Activated CD8-positive, alpha-beta memory T cell treated with anti-CD3 and anti-CD28 coated beads, Interleukin-2, amount 10 ng/mL, durations not matched to agents 7 days and 5 days (primary cell): ENCODE results near the gene APBA2. TPM values are rescaled to one million over a fixed set of nuclear protein-coding genes. Genes with fewer than 3 reads are reported as not detected.

Experiments used
- ATAC-seq: fragments of 150-1000 bp; cut with Tn5 transposase; one replicate; pipeline ENCODE4 v1.10.0; 2021; ENCODE audit warnings: moderate library complexity
- CTCF ChIA-PET: fragments of 350-600 bp; sonication (Branson Sonifier 250); formaldehyde crosslinking; loops from one replicate; lab custom pipeline; 2021; ENCODE audit warnings: antibody characterized with exemption; lab: Charles Lee
- DNase-seq: peaks from one replicate; pipeline ENCODE4 v3.0.0-alpha.2; 2020
- H3K27ac Mint-ChIP-seq: one replicate; pipeline ENCODE4 v1.8.0; 2021; ENCODE audit warnings: mild to moderate bottlenecking, mixed read lengths
- H3K27me3 Mint-ChIP-seq: one replicate; pipeline ENCODE4 v1.8.0; 2021; ENCODE audit warnings: mixed read lengths
- H3K36me3 Mint-ChIP-seq: one replicate; pipeline ENCODE4 v1.8.0; 2021; ENCODE audit warnings: mild to moderate bottlenecking, mixed read lengths
- H3K4me1 Mint-ChIP-seq: one replicate; pipeline ENCODE4 v1.8.0; 2021; ENCODE audit warnings: mixed read lengths
- H3K4me3 Mint-ChIP-seq: one replicate; pipeline ENCODE4 v1.8.0; 2021; ENCODE audit warnings: mild to moderate bottlenecking, moderate library complexity, mixed read lengths
- H3K9me3 Mint-ChIP-seq: one replicate; pipeline ENCODE4 v1.8.0; 2022; ENCODE audit warnings: low read depth, mixed read lengths
- total RNA-seq, 2 experiments: library from RNA; stranded (reverse); gene quantifications; one replicate each; pipeline ENCODE4 v1.2.3, GENCODE V29; 2021

APBA2 gene
- total RNA-seq, 2 experiments from 2014 or later: 2.6 to 7.9 TPM

DNA sequence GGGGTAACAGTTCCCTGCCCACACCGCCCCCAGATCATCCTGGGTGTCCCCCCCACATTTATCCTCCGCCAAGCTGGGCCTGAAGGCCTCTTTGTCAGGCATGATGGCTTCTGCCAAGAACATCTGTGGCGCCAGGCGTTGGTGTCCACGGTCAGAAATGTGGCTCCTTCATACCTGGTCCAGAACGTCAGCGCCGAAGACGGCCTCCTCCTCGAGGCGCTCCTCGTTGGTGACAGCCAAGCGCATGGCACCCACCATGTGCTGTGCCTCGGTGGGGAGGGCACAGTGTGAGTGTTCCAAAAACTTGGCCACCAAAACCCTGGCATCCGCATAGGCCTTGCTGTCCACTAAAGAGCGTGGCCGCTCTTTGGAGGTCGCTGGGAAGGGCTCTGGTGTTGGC lies 237.4 kb downstream of the APBA2 start:
- CTCF ChIA-PET: no interaction called here
- Mint-ChIP-seq H3K4me1 (no peaks in the 10 kb centered on the region), H3K4me3 (no peak overlapping the region), H3K36me3 (no peaks in the 10 kb centered on the region), H3K9me3 (no peaks in the 10 kb centered on the region), H3K27me3 (no peaks in the 10 kb centered on the region), H3K27ac (no peak overlapping the region)
- DNase-seq: no peak
- no peak for ATAC-seq

DNA sequence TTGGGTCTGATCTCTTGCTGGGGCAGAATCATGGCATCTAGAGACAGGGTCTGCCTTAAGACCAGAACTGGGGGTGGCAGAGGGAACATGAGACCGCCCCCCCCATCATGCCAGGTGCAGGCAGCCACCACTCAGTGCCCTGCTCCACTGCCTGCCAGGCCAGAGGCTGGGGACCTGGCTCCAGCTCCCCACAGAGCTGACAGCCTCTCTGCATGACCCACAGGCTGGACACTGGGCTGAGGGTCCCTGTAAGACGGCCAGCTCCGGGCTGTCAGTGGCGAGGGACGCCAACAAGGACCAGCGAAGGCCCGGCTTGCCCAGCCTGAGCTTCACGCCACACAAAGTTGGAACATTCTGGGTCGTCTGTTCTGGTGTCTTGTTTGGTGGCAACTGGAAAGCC lies 238.2 kb downstream of the APBA2 start:
- ATAC-seq (no peak), DNase-seq (no peak)
- Mint-ChIP-seq H3K27ac (no peak overlapping the region), H3K9me3 (no peaks in the 10 kb centered on the region), H3K4me1 (no peaks in the 10 kb centered on the region), H3K36me3 (no peaks in the 10 kb centered on the region), H3K4me3 (no peak overlapping the region), H3K27me3 (no peaks in the 10 kb centered on the region)
- CTCF ChIA-PET: no interaction called here

DNA sequence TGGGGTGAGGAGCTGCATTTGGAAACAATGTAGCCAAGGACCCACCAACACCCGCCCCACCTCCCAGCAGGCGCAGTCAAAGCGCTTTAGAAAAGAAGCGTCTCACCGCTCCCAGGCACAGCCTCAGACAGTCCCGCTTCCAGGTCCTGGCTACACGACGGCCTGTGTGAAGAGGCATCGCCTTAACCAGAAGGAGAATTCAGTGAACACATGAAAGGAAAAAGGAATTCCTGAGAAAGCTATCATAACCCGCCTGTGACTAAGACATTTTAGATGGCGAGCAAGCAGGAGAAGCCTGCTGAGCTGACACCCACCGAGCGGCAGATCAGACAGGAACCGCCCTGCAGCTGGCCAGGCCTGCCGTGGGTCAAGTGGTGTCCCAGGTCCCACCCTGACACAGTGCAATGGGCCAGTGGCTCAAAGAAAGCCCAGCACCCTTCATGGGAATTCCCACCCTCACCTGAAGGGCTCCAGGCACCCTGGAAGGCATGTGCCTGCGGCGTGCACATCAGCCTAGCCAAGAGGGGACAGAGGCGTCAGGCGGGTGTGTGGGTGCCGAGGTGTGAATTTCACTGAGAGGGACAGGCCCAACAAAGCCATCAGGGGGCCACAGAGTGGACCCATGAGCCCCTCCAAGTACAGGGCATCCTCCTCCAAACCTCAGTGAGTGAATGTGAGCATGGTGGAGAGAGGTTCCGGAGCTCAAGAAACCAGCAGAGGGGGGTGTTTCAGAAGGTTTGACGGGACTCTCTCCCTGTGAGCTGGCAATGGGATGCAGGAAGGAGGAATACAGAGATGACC lies 239.0 kb downstream of the APBA2 start:
- DNase-seq (no peak), ATAC-seq (no peak)
- Mint-ChIP-seq H3K27ac (no peak overlapping the region), H3K4me3 (no peak overlapping the region), H3K27me3 (no peaks in the 10 kb centered on the region), H3K36me3 (no peaks in the 10 kb centered on the region), H3K9me3 (no peaks in the 10 kb centered on the region), H3K4me1 (no peaks in the 10 kb centered on the region)
- CTCF ChIA-PET: no interaction called here

DNA sequence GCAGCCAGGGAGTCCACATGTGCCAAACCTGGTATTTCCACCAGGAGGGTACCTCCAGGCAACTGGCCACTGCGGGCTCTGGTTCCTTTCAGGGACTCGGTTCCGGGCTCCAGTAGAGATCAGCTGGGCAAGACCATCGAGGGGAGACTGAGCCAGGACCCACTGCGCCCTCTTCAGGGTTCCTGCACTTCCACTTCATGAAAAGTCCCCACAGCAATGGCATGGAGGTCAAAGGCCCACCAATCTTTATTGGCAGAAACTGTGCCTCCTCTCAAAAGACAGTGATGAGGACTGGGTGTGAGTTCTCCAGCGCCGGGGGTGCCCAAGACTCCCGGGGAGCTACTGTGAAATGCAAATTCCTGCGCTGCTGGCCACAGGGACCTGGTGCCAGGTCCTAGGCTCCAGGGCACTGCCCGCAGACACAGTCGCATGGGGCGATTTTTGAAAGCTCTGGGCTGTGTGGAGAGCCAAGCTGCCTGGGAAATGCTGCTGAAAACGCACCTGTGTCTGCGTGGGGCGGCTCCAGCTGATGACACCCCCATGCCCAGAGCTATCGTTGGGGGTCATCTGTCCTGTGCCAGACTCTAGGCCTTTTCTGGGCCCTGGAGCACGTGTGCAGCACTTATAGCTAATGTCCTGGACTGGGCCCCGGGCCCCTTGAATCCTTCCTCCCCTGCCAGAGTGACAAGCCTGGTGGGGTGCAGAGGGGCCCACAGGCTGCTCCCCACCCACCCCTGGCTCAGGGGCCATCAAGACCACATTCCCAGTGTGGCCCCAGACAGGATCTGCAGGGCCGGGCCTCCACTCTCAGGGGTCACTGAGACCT lies 239.8 kb downstream of the APBA2 start:
- DNase-seq (no peak), ATAC-seq (no peak)
- H3K9me3 Mint-ChIP-seq: no peaks in the 10 kb centered on the region
- H3K4me1 Mint-ChIP-seq: no peaks in the 10 kb centered on the region
- no peak overlapping the region for H3K4me3 Mint-ChIP-seq
- H3K27ac Mint-ChIP-seq: no peak overlapping the region
- H3K36me3 Mint-ChIP-seq: no peaks in the 10 kb centered on the region
- H3K27me3 Mint-ChIP-seq: no peaks in the 10 kb centered on the region
- CTCF ChIA-PET: interaction anchor here (1.3 kb wide), 1 partner anchor 14 kb away, joined by 4 read pairs; no protein-coding TSS in a partner anchor

DNA sequence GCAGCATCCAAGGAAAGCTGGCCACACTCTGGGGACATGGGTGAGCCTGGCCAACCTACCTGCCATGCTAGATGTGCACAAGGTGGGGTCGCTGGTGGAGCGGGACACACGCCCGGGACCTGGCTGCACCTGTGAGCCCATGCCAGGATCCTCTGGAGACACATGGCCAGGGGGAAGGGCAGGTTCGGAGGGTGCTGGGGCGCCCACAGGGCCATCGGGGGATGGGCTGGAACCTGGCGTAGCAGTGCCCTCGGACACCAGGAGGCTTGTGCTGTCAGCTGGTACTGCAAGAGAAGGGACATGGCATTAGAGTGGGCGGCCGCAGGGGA lies 240.4 kb downstream of the APBA2 start:
- no peaks in the 10 kb centered on the region for H3K27me3 Mint-ChIP-seq
- DNase-seq (no peak), ATAC-seq (no peak)

DNA sequence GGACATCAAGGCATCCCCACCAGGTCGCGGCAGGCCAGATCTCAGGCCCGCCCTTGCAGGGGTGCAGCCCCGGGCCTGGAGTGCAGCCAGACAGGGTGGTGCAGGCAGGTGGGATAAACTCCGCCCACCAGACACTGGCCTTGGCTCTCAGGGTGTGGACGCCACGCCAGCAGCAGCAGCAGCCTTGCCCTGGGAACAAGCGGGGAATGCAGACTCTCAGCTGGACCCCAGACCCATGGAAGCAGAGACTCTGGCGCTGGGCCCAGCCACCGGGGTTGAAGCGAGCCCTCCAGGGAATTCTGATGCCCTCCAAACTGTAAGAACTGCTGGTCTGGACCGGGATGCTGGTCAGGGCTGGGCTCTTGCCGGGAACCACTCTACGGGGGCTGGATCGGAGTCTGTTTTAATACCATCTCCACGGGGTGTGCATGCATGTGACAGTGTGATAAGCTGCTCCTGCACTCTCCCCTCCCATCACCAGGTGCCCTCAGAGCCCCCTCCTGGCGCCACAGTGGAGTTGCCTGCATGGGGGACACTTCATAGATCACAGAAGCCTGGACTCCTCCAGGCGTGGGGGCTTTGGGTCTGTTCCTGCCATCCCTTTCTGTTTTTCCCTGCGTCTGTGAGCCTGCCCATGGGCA lies 241.2 kb downstream of the APBA2 start:
- Mint-ChIP-seq H3K9me3 (no peaks in the 10 kb centered on the region), H3K27ac (no peak overlapping the region), H3K4me3 (no peak overlapping the region), H3K4me1 (peaks cover 2% of the 10 kb centered on the region), H3K36me3 (no peaks in the 10 kb centered on the region), H3K27me3 (no peaks in the 10 kb centered on the region)
- DNase-seq: no peak
- CTCF ChIA-PET: no interaction called here
- no peak for ATAC-seq

More for the DNA sequence above, 240.4 kb downstream of the APBA2 start:
- H3K4me3 Mint-ChIP-seq: no peak overlapping the region
- no peak overlapping the region for H3K27ac Mint-ChIP-seq
- no peaks in the 10 kb centered on the region for H3K4me1 Mint-ChIP-seq
- H3K9me3 Mint-ChIP-seq: no peaks in the 10 kb centered on the region
- H3K36me3 Mint-ChIP-seq: no peaks in the 10 kb centered on the region
- CTCF ChIA-PET: interaction anchor here (1.3 kb wide), 1 partner anchor 14 kb away, joined by 4 read pairs; no protein-coding TSS in a partner anchor

DNA sequence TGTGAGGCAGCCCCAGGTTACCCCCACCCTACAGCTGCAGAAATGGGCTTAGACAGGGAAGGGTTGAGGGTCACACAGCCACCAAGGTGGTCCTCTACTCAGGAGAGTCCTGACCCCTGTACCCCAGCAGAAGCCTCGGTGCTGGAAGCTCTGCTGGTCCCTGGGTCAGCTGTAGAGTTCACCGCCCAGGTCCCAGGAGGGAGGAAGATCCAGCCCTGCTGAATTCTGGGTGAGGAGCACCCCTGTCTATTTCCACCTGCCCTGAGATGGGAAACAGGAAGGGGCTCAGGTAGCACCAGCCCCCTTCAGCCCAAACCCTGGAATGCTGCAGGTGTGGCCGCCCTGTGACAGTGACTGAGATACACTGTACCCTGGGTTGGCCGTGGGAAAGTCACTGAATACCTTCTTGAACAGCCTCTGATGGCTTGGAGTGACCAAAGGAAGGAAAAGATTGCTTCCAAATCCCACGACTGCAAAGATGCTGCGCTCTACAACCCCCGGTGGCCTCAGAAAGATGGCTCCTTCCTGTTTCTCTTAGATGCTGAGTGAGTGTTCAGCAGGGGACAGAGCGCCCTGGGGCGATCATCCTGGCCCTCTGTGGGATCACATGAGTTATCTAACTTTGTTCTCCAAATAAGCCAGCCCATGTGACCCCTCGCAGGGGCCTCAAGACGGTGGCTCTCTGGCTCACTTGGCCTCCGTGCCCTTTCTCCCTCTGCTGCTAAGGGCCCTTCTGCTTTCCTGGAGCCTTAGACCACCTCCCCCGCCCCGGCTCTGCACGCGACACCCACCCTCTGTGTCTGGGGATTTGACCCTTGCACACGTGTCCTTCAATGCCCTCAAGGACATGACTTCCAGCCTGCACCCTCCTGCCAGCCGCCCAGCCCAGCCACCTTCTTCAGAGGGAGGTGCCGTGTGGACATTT lies 242.0 kb downstream of the APBA2 start:
- Mint-ChIP-seq H3K36me3 (no peaks in the 10 kb centered on the region), H3K27ac (no peak overlapping the region), H3K27me3 (no peaks in the 10 kb centered on the region), H3K4me3 (no peak overlapping the region), H3K4me1 (peaks cover 2% of the 10 kb centered on the region), H3K9me3 (no peaks in the 10 kb centered on the region)
- ATAC-seq (no peak), DNase-seq (no peak)
- CTCF ChIA-PET: no interaction called here

DNA sequence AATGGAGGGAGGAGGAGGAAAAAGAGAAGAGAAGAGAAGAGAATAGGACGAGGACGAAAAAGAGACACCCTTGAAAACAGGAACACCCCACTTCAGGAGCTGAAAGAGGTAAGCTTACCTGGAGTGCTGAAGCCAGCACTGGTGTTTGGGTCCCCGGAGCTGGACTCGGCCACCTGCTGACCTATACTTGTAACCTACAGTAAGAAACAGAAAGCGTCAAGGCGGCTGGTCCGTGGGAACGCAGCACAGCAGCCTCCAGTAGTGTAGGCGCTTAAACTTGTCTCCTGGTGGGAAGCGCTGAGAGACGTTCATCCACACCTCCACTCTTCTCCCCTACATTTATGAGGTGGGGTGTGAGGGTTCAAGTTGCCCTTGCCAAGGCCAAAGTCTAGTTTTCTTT lies 242.9 kb downstream of the APBA2 start:
- H3K27ac Mint-ChIP-seq: no peak overlapping the region

DNA sequence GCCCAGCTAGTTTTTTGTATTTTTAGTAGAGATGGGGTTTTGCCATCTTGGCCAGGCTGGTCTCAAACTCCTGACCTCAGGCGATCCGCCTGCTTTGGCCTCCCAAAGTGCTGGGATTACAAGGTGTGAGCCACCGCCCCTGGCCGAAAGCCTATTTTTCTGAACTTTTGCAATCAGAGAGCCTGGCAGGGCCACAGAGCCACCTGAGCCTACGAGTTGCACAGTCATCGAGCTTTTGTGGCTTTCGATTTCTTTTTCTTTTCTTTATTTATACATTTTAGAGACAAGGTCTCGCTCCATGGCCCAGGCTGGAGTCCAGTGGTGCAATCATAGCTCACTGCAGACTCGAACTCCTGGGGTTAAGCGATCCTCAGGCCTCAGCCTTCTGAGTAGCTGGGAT lies 243.4 kb downstream of the APBA2 start:
- ATAC-seq (no peak), DNase-seq (no peak)
- Mint-ChIP-seq H3K4me1 (peaks cover 2% of the 10 kb centered on the region), H3K9me3 (no peaks in the 10 kb centered on the region), H3K36me3 (no peaks in the 10 kb centered on the region), H3K27ac (no peak overlapping the region), H3K4me3 (no peak overlapping the region), H3K27me3 (no peaks in the 10 kb centered on the region)
- CTCF ChIA-PET: interaction anchor here (1.4 kb wide), 1 partner anchor 27 kb away, joined by 5 read pairs; no protein-coding TSS in a partner anchor

More for the DNA sequence above, 242.9 kb downstream of the APBA2 start:
- DNase-seq: no peak
- CTCF ChIA-PET: interaction anchor here (1.4 kb wide), 1 partner anchor 26 kb away, joined by 5 read pairs; no protein-coding TSS in a partner anchor
- H3K4me1 Mint-ChIP-seq: peaks cover 2% of the 10 kb centered on the region
- H3K36me3 Mint-ChIP-seq: no peaks in the 10 kb centered on the region
- H3K9me3 Mint-ChIP-seq: no peaks in the 10 kb centered on the region
- H3K27me3 Mint-ChIP-seq: no peaks in the 10 kb centered on the region
- no peak overlapping the region for H3K4me3 Mint-ChIP-seq
- no peak for ATAC-seq

DNA sequence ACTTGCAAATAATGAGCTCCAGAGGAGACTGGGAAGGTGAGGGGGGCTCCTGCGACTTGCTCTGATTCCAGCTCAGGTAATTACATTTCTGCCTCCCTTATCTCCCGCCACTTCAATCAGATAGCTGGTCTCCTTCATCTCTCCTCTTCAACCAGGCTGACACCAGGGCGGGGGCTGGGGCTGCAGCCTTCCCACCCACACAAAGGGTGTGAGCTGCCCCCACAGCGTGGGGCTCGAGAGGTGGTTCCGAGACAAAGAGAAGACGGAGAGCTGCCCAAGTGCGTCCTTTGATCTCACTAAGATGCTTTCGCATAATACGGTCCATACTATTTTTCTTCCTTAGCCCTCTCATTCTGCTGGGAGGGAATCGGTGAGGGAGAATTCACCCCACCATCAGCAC lies 244.2 kb downstream of the APBA2 start:
- no peaks in the 10 kb centered on the region for H3K36me3 Mint-ChIP-seq
- DNase-seq: no peak
- no peak overlapping the region for H3K27ac Mint-ChIP-seq
- H3K4me1 Mint-ChIP-seq: peaks cover 2% of the 10 kb centered on the region
- no peak overlapping the region for H3K4me3 Mint-ChIP-seq
- no peak for ATAC-seq
- H3K9me3 Mint-ChIP-seq: no peaks in the 10 kb centered on the region
- no peaks in the 10 kb centered on the region for H3K27me3 Mint-ChIP-seq
- CTCF ChIA-PET: interaction anchor here (1.4 kb wide), 1 partner anchor 28 kb away, joined by 5 read pairs; no protein-coding TSS in a partner anchor

DNA sequence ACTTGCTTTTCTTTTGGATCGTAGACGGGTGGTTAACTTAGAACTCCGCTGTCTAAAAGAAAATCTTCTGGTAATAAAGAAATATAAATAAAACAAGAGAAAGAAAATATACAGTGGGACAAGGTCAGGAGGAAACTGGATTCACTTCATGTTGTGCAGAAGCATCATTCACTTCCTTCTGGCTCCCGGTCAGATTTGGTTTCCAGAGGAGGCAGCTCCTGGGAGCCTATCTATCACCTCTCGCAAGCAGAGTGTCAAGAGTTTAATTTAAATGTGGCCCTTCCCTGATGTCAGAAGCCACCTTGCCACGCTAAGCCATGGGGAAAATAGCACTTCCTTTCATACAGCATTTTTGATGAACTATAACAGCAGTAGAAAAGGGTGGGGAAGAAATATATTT lies 244.7 kb downstream of the APBA2 start:
- ATAC-seq (no peak), DNase-seq (no peak)
- H3K4me3 Mint-ChIP-seq: no peak overlapping the region
- CTCF ChIA-PET: interaction anchor here (0.6 kb wide), 1 partner anchor 272 kb away, joined by 4 read pairs; no protein-coding TSS in a partner anchor
- H3K4me1 Mint-ChIP-seq: peaks cover 2% of the 10 kb centered on the region
- no peaks in the 10 kb centered on the region for H3K36me3 Mint-ChIP-seq
- H3K27me3 Mint-ChIP-seq: no peaks in the 10 kb centered on the region
- H3K27ac Mint-ChIP-seq: no peak overlapping the region
- H3K9me3 Mint-ChIP-seq: no peaks in the 10 kb centered on the region

DNA sequence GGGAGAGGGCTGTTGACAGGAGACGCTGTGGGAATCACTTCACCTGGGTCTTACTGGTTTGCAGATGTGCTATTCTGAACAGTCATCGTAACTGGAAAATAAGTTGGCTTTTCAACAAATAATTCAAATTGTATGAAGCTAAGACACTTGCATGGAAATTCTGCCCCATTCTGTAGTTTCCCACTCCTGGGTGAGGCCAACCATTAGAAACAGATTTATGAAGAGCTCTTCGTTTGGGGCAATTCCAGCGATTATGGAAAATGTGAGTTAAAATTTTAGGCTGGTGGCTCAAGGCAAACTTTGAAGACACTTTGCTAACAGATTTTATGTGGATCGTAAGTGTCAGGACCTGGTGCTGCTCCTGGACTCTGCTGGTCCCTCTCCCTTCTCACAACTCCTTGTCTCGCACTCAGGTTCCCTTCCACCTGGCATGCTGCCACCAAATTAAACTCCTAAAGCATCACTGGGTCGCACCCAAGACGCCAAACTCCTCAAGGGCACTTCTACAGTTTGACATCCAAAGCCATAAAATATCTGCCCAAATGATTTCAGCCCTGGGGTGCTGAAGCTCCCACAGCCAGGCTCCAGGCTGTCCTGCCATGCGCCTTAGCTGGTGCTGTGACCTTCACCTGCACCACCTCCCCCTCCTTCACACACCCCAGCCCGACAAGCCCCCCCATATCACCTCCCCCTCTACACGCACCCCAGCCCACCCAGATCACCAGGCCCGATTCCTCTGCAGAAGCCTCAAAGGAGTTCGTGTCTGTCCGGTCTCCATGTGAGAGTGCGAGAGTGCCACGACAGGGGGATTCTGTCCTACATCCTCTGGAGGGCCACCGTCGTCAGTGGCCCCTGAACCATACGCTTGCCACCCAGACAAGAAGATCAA lies 245.4 kb downstream of the APBA2 start:
- CTCF ChIA-PET: interaction anchor here (0.6 kb wide), 1 partner anchor 272 kb away, joined by 4 read pairs; no protein-coding TSS in a partner anchor
- no peak overlapping the region for H3K27ac Mint-ChIP-seq
- no peaks in the 10 kb centered on the region for H3K9me3 Mint-ChIP-seq
- peaks cover 2% of the 10 kb centered on the region for H3K4me1 Mint-ChIP-seq
- no peaks in the 10 kb centered on the region for H3K36me3 Mint-ChIP-seq
- ATAC-seq: no peak
- DNase-seq: no peak
- H3K27me3 Mint-ChIP-seq: no peaks in the 10 kb centered on the region
- H3K4me3 Mint-ChIP-seq: no peak overlapping the region
